Thymus (tissue), 11 donors: ENCODE measurements around the gene CDPF1. TPM values are rescaled to one million over a fixed set of nuclear protein-coding genes. Genes with fewer than 3 reads are reported as not detected.

Experiments used
- DNase-seq, 9 donors: peaks; one replicate each; pipeline ENCODE4 v3.0.0-alpha.2; 2013; ENCODE audit warnings: low spot score in 9 of 9, low read depth in 6 of 9, missing footprints in 1 of 9
- H3K27ac ChIP-seq, 2 donors: one replicate each; pipeline ENCODE4 v1.5.1; 2013; ENCODE audit warnings: control low read depth in 1 of 2, low read depth in 1 of 2, low read length in 1 of 2, mild to moderate bottlenecking in 1 of 2, moderate library complexity in 1 of 2
- H3K27me3 ChIP-seq, 2 donors: one replicate each; pipeline ENCODE4 v1.5.1; 2013; ENCODE audit warnings: low read length in 1 of 2; ENCODE audit not compliant: control insufficient read depth in 2 of 2, insufficient read depth in 1 of 2
- H3K36me3 ChIP-seq, 2 donors: one replicate each; pipeline ENCODE4 v1.5.1; 2013; ENCODE audit warnings: low read length in 1 of 2, mild to moderate bottlenecking in 1 of 2, moderate library complexity in 1 of 2; ENCODE audit not compliant: control insufficient read depth in 2 of 2, insufficient read depth in 2 of 2
- H3K4me1 ChIP-seq, 2 donors: one replicate each; pipeline ENCODE4 v1.5.1; 2013; ENCODE audit warnings: low read length in 2 of 2; ENCODE audit not compliant: control insufficient read depth in 2 of 2, insufficient read depth in 2 of 2
- H3K4me3 ChIP-seq, 2 donors: one replicate each; pipeline ENCODE4 v1.5.1; 2013; ENCODE audit warnings: low read length in 2 of 2, control low read depth in 1 of 2, mild to moderate bottlenecking in 1 of 2
- H3K9me3 ChIP-seq, 2 donors: one replicate each; pipeline ENCODE4 v1.5.1; 2013; ENCODE audit warnings: low read length in 1 of 2, mild to moderate bottlenecking in 1 of 2; ENCODE audit not compliant: control insufficient read depth in 2 of 2, insufficient read depth in 1 of 2
- WGBS: extraction: QIAGEN DNeasy Blood & Tissue Kit; methylation state at CpG from one replicate; pipeline ENCODE4 v1.1.7; 2013; 5-methylcytosine and 5-hydroxymethylcytosine counted together
- polyA plus RNA-seq: library from polyadenylated mRNA; stranded (reverse); fragments of 200-250 nt; gene quantifications from one replicate; pipeline ENCODE4 v1.2.3, GENCODE V29; 2013
- total RNA-seq: library from RNA; stranded (reverse); fragments of 120-200 nt; gene quantifications from one replicate; pipeline ENCODE4 v1.2.4, GENCODE V29; 2013
- donor health status: healthy.

CDPF1 gene
- total and polyA plus RNA-seq, 2 donors, result 15.5 to 16.1 TPM

DNA sequence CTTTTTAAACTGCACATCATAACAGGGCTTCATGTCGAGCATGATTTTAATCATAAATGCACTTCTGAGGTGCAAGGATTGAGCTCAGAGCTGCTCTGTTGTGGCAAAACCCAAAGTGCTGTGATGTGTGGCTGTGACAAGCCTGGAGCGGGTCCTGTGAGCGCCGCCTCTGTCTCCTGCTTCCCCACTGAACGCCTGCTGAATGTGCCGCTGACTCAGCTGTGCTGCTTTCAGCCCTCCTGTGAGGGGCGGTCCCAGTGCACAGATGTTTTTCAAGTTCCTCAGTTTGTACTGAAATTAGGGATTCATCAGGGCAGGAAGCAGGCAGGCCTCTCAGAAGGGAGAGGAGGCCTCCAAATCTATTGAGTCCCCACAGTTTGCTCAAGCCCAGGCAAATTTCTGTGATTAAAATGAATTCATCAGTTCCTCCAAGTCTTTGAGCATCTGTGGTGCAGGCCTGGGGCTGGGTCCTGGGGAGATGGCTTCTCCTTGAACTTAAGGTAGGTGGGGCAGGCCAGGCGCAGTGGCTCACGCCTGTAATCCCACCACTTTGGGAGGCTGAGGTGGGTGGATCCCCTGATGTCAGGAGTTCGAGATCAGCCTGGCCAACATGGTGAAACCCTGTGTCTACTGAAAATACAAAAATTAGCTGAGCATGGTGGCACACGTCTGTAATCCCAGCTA is 43.6 kb upstream of the CDPF1 start:
- H3K27ac ChIP-seq, result peak overlapping the region in 1 of 2 donors; percentile 73
- no peak overlapping the region for H3K4me3 ChIP-seq
- H3K36me3 ChIP-seq, result peaks cover 0 to 2% of the 10 kb centered on the region in 2 donors
- peaks cover 0 to 6% of the 10 kb centered on the region in 2 donors for H3K27me3 ChIP-seq
- peak; percentile 40 to 90 (median 71) for DNase-seq
- WGBS, result 36% methylated on average over 11 of the region's 11 CpGs
- H3K9me3 ChIP-seq, result peaks cover 0 to 8% of the 10 kb centered on the region in 2 donors
- H3K4me1 ChIP-seq, result peaks cover 31 to 53% of the 10 kb centered on the region in 2 donors

DNA sequence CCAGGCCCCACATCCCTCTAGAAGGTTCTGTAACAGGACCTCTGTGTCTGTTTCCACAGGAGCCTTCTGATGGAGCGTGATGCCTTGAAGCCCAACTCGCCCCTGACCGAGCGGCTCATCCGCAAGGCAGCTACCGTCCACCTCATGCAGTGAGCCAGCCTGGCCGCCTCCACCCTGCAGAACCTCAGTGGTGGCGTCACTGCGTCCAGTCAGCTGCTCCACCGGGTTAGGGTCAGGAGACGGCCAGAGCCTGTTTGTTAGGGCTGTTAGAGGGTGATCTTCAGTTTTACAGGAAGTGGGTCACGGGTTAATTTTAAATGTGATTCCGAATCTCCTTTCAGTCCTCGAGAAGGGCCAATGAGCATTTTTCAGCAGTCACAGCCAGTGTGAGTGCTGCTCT is 42.6 kb upstream of the CDPF1 start:
- peaks cover 0 to 8% of the 10 kb centered on the region in 2 donors for H3K9me3 ChIP-seq
- H3K27me3 ChIP-seq, result peaks cover 0 to 6% of the 10 kb centered on the region in 2 donors
- peak overlapping the region in 1 of 2 donors; percentile 73 for H3K27ac ChIP-seq
- H3K4me3 ChIP-seq, result no peak overlapping the region
- no peak for DNase-seq
- WGBS, result 97% methylated on average over 14 of the region's 14 CpGs
- H3K4me1 ChIP-seq, result peaks cover 27 to 50% of the 10 kb centered on the region in 2 donors
- H3K36me3 ChIP-seq, result no peaks in the 10 kb centered on the region

DNA sequence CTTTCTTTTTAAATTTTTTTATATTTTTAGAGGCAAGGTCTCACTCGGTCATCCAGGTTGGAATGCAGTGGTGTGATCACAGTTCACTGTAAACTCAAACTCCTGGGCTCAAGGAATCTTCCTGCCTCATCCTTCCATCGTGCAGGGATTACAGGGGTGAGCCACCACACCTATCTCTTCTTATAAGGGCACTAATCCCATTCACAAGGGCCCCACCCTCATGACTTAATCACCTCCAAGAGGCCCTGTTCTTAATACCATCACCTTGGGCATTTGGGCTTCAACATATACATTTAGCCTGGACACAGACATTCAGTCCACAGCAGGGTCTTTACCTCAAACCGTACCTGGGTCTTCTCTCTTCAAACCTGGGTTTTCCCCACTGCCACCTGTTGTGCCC is 42.1 kb upstream of the CDPF1 start:
- no peak for DNase-seq
- peaks cover 0 to 6% of the 10 kb centered on the region in 2 donors for H3K9me3 ChIP-seq
- peaks cover 0 to 6% of the 10 kb centered on the region in 2 donors for H3K27me3 ChIP-seq
- no peaks in the 10 kb centered on the region for H3K36me3 ChIP-seq
- no peak overlapping the region for H3K4me3 ChIP-seq
- H3K4me1 ChIP-seq, result peaks cover 21 to 45% of the 10 kb centered on the region in 2 donors
- H3K27ac ChIP-seq, result no peak overlapping the region
- 98% methylated on average over 3 of the region's 3 CpGs for whole genome bisulfite sequencing

DNA sequence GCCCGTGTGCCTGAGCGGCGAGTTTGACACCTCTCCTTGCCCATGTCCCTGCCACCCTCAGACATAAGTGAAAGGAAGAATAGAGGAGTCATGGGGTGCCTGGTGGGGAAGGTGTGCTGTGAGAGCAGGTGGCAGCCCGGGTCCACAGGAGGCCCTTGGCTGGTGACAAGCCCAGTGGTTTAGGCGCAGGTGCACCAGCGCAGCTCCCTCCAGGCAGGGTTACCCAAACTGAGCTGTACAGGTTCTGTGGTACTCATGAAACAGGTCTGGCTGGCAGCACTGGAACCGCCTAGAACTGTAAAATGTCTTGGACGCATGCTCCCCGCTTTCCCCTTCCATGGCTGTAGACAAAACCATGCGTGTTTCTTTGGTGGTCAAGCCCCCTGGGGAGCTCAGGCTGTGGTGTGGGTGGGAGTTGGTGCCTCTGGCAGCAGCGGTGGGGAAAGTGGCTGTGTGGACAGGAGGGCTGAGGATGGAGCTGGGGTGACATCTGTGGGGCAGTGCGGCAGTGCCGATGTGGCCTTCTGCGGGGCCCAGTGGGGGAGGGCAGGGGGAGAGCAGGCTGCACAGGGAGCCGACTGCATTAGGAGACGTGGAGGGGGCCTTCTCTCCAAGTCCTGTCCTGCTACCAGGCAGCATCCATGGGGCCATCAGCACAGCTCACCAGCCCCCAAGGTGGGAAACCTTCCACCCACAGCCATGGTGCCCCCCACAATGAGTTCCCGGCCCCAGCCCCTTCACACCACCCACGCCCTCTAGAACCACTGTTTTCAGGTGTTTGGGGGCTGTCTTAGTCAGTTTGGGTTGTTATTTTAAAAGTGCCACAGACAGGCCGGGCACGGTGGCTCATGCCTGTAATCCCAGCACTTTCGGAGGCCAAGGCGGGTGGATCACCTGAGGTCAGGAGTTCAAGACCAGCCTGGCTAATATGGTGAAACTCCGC is 41.0 kb upstream of the CDPF1 start:
- Histone ChIP-seq H3K9me3 (peaks cover 0 to 4% of the 10 kb centered on the region in 2 donors), H3K4me3 (no peak overlapping the region), H3K36me3 (no peaks in the 10 kb centered on the region), H3K27ac (no peak overlapping the region), H3K27me3 (peaks cover 0 to 6% of the 10 kb centered on the region in 2 donors), H3K4me1 (peaks cover 20 to 38% of the 10 kb centered on the region in 2 donors)
- no peak for DNase-seq
- 96% methylated on average over 23 of the region's 23 CpGs for WGBS

DNA sequence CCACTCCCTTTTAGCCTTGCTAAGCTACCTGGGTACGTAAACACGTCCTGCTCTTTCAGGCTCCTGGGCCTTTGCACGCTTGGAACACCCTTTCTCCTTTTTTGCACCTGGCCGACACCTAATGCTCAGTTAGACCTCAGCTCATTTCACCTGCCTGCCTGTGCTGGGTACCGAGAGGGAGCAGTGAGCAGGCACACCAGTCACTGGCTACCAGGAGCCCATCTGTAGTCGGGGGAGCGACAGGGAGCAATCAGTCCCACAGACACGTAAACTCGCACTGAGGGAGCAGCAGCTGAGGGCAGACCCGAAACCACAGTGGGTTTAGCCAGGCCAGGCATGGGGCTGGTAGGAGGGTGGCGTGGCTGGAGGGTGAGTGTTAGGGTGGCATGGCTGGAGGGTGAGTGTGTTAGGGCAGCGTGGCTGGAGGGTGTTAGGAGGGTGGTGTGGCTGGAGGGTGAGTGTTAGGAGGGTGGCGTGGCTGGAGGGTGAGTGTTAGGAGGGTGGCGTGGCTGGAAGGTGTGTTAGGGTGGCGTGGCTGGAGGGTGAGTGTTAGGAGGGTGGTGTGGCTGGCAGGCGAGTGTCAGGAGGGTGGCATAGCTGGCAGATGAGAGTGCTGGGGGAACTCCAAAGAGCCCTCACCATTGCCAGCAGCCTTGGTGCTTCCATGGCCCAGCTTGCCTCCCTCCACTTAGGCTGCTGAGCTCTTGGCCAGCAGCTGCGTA is 40.2 kb upstream of the CDPF1 start:
- H3K4me1 ChIP-seq, result peaks cover 12 to 30% of the 10 kb centered on the region in 2 donors
- no peak overlapping the region for H3K4me3 ChIP-seq
- no peak for DNase-seq
- peaks cover 0 to 6% of the 10 kb centered on the region in 2 donors for H3K27me3 ChIP-seq
- WGBS, result 94% methylated on average over 17 of the region's 17 CpGs
- no peaks in the 10 kb centered on the region for H3K36me3 ChIP-seq
- no peak overlapping the region for H3K27ac ChIP-seq
- peaks cover 0 to 4% of the 10 kb centered on the region in 2 donors for H3K9me3 ChIP-seq

GRCh38 chr22:46289244-46289891 is 39.3 kb upstream of the CDPF1 start:
- Histone ChIP-seq H3K4me1 (peaks cover 11 to 24% of the 10 kb centered on the region in 2 donors), H3K27ac (no peak overlapping the region), H3K36me3 (no peaks in the 10 kb centered on the region), H3K27me3 (peaks cover 0 to 6% of the 10 kb centered on the region in 2 donors), H3K9me3 (peaks cover 0 to 4% of the 10 kb centered on the region in 2 donors), H3K4me3 (no peak overlapping the region)
- DNase-seq, result no peak
- WGBS, result 97% methylated on average over 33 of the region's 33 CpGs

- Histone ChIP-seq H3K4me1 (peaks cover 11 to 21% of the 10 kb centered on the region in 2 donors), H3K36me3 (no peaks in the 10 kb centered on the region), H3K27me3 (peaks cover 0 to 6% of the 10 kb centered on the region in 2 donors), H3K27ac (no peak overlapping the region), H3K4me3 (no peak overlapping the region), H3K9me3 (peaks cover 0 to 4% of the 10 kb centered on the region in 2 donors)
- DNase-seq, result no peak
- 97% methylated on average over 7 of the region's 7 CpGs for WGBS
Measured at GRCh38 chr22:46288846-46289243, 38.8 kb upstream of the CDPF1 start.

GRCh38 chr22:46287873-46288751 is 38.0 kb upstream of the CDPF1 start:
- Histone ChIP-seq H3K4me1 (peaks cover 4 to 13% of the 10 kb centered on the region in 2 donors), H3K4me3 (no peak overlapping the region), H3K36me3 (no peaks in the 10 kb centered on the region), H3K9me3 (peaks cover 0 to 4% of the 10 kb centered on the region in 2 donors), H3K27ac (no peak overlapping the region), H3K27me3 (peaks cover 0 to 6% of the 10 kb centered on the region in 2 donors)
- WGBS, result 54% methylated on average over 24 of the region's 24 CpGs
- DNase-seq, result no peak
